Urinary bladder (tissue), 4 donors: ENCODE results near the gene KCTD13. TPM values are rescaled to one million over a fixed set of nuclear protein-coding genes. Genes with fewer than 3 reads are reported as not detected.
A peak's percentile ranks its signal among the peaks of the same experiment; 100 is the strongest.
"Not testable (repeated sequence)": the region's sequence is repeated elsewhere in the genome, so short reads cannot be mapped to it uniquely, and the experiment has no call there.

Experiments
- DNase-seq: peaks from one replicate; pipeline ENCODE4 v3.0.0-alpha.2; 2015; ENCODE audit errors: extremely low spot score
- H3K27ac ChIP-seq: one replicate; pipeline ENCODE4 v1.5.1; 2013; ENCODE audit warnings: low read depth, mild to moderate bottlenecking, moderate library complexity
- H3K36me3 ChIP-seq: one replicate; pipeline ENCODE4 v1.6.1; 2013; ENCODE audit warnings: mild to moderate bottlenecking, moderate library complexity; ENCODE audit not compliant: insufficient read depth
- H3K4me1 ChIP-seq: one replicate; pipeline ENCODE4 v1.6.1; 2013; ENCODE audit warnings: mild to moderate bottlenecking, moderate library complexity; ENCODE audit not compliant: insufficient read depth
- H3K4me3 ChIP-seq: one replicate; pipeline ENCODE4 v1.5.1; 2013; ENCODE audit warnings: low read depth, low read length
- WGBS: extraction: QIAGEN DNeasy Blood & Tissue Kit; methylation state at CpG from one replicate; pipeline ENCODE4 v1.1.7; 2013; 5-methylcytosine and 5-hydroxymethylcytosine counted together
- polyA plus RNA-seq: library from polyadenylated mRNA; stranded (reverse); fragments of 200-250 nt; gene quantifications from one replicate; pipeline ENCODE4 v1.2.3, GENCODE V29; 2013
- total RNA-seq: library from RNA; depleted of rRNA; stranded (reverse); fragments of >200 nt; gene quantifications from one replicate; pipeline ENCODE4 v1.2.3, GENCODE V29; 2014
- donor health status: healthy with polysubstance abuse.
- donor health status: healthy.

The KCTD13 gene
- total and polyA plus RNA-seq, 2 donors: 10.4 to 20.9 TPM

GRCh38 chr16:29961127-29961478 lies 35.1 kb upstream of the KCTD13 start:
- no peak for DNase-seq

GRCh38 chr16:29959821-29960220 lies 33.8 kb upstream of the KCTD13 start:
- WGBS: 93% methylated on average over 4 of the region's 4 CpGs
- DNase-seq, H3K4me1 ChIP-seq, H3K4me3 ChIP-seq, H3K27ac ChIP-seq, H3K36me3 ChIP-seq: not testable (repeated sequence)

More at GRCh38 chr16:29961127-29961478, 35.1 kb upstream of the KCTD13 start:
- H3K4me1 ChIP-seq: no peaks in the 10 kb centered on the region
- H3K4me3 ChIP-seq: peak overlapping the region; percentile 57
- 48% methylated on average over 10 of the region's 10 CpGs for WGBS
- H3K36me3 ChIP-seq: no peaks in the 10 kb centered on the region
- no peak overlapping the region for H3K27ac ChIP-seq

- DNase-seq: no peak
- Histone ChIP-seq H3K4me3 (no peak overlapping the region), H3K4me1 (no peaks in the 10 kb centered on the region), H3K36me3 (no peaks in the 10 kb centered on the region), H3K27ac (no peak overlapping the region)
- WGBS: 85% methylated on average over 9 of the region's 9 CpGs
These were observed 33.3 kb upstream of the KCTD13 start for GRCh38 chr16:29959293-29959692.

- no peak overlapping the region for H3K27ac ChIP-seq
- no peak for DNase-seq
- 88% methylated on average over 5 of the region's 5 CpGs for WGBS
- H3K4me1 ChIP-seq: no peaks in the 10 kb centered on the region
- H3K4me3 ChIP-seq: no peak overlapping the region
- no peaks in the 10 kb centered on the region for H3K36me3 ChIP-seq
These were observed 32.7 kb upstream of the KCTD13 start for GRCh38 chr16:29958756-29959155.

GRCh38 chr16:29951625-29952365 lies 25.8 kb upstream of the KCTD13 start:
- Histone ChIP-seq H3K27ac (no peak overlapping the region), H3K4me3 (no peak overlapping the region), H3K4me1 (no peaks in the 10 kb centered on the region), H3K36me3 (no peaks in the 10 kb centered on the region)
- 86% methylated on average over 8 of the region's 8 CpGs for WGBS
- DNase-seq: no peak

GRCh38 chr16:29950806-29951461 lies 24.9 kb upstream of the KCTD13 start:
- no peak overlapping the region for H3K27ac ChIP-seq
- no peak for DNase-seq
- H3K36me3 ChIP-seq: no peaks in the 10 kb centered on the region
- H3K4me3 ChIP-seq: no peak overlapping the region
- H3K4me1 ChIP-seq: no peaks in the 10 kb centered on the region
- 92% methylated on average over 4 of the region's 4 CpGs for WGBS

GRCh38 chr16:29947897-29948296 lies 21.9 kb upstream of the KCTD13 start:
- Histone ChIP-seq H3K4me1 (no peaks in the 10 kb centered on the region), H3K36me3 (no peaks in the 10 kb centered on the region), H3K4me3 (no peak overlapping the region), H3K27ac (no peak overlapping the region)
- DNase-seq: no peak
- WGBS: 82% methylated on average over 2 of the region's 2 CpGs

- 23% methylated on average over 11 of the region's 11 CpGs for WGBS
- Histone ChIP-seq H3K36me3 (no peaks in the 10 kb centered on the region), H3K27ac (peak overlapping the region; percentile 68), H3K4me3 (no peak overlapping the region), H3K4me1 (no peaks in the 10 kb centered on the region)
- peak; percentile 87 for DNase-seq
These were observed 18.1 kb upstream of the KCTD13 start for GRCh38 chr16:29943846-29944799.

GRCh38 chr16:29940656-29941055 lies 14.6 kb upstream of the KCTD13 start:
- 59% methylated on average over 4 of the region's 4 CpGs for WGBS
- Histone ChIP-seq H3K4me1 (no peaks in the 10 kb centered on the region), H3K36me3 (no peaks in the 10 kb centered on the region), H3K27ac (no peak overlapping the region), H3K4me3 (no peak overlapping the region)
- DNase-seq: no peak

- 95% methylated on average over 2 of the region's 2 CpGs for WGBS
- not testable (repeated sequence) for DNase-seq, H3K36me3 ChIP-seq, H3K4me3 ChIP-seq, H3K27ac ChIP-seq, H3K4me1 ChIP-seq
These were observed 5.7 kb upstream of the KCTD13 start for GRCh38 chr16:29931750-29932149.

GRCh38 chr16:29927070-29927905 lies 1.3 kb upstream of the KCTD13 start:
- 48% methylated on average over 12 of the region's 12 CpGs for WGBS
- H3K36me3 ChIP-seq: no peaks in the 10 kb centered on the region
- DNase-seq: no peak
- peak overlapping the region; percentile 15 for H3K27ac ChIP-seq
- H3K4me3 ChIP-seq: no peak overlapping the region
- H3K4me1 ChIP-seq: no peaks in the 10 kb centered on the region

- peak overlapping the region; percentile 90 for H3K4me3 ChIP-seq
- WGBS: 2% methylated on average over 12 of the region's 12 CpGs
- peak overlapping the region; percentile 83 for H3K27ac ChIP-seq
- H3K36me3 ChIP-seq: no peaks in the 10 kb centered on the region
- no peak for DNase-seq
- H3K4me1 ChIP-seq: no peaks in the 10 kb centered on the region
These were observed 656 bp upstream of the KCTD13 start for GRCh38 chr16:29926711-29927052.
